GM12878 (cell line): Measurements from ENCODE around the gene CACHD1.

ENCODE experiments used
- CTCF ChIP-seq, 3 experiments: IDR thresholded peaks in 2 of 3; conservative IDR thresholded peaks in 1 of 3; 2 replicates each; pipeline ENCODE4 v1.5.1; 2011; ENCODE audit warnings: low read depth in 3 of 3, low read length in 3 of 3, mild to moderate bottlenecking in 3 of 3, control low read depth in 2 of 3, moderate library complexity in 2 of 3, inconsistent platforms in 1 of 3, mixed read lengths in 1 of 3; ENCODE audit not compliant: control insufficient read depth in 2 of 3, insufficient read depth in 1 of 3; ENCODE audit errors: extremely low read depth in 1 of 3
- POLR2A ChIP-seq: IDR thresholded peaks from 2 replicates; pipeline ENCODE4 v1.6.1; 2011; ENCODE audit warnings: low read depth, mild to moderate bottlenecking, low read length
- POLR2AphosphoS5 ChIP-seq: IDR thresholded peaks from 2 replicates; pipeline ENCODE4 v1.6.1; 2011; ENCODE audit warnings: mild to moderate bottlenecking, low read length, inconsistent platforms
- STAT3 ChIP-seq: IDR thresholded peaks from 2 replicates; pipeline ENCODE4 v1.6.1; 2011; ENCODE audit warnings: low read depth, low read length, improper control_type of control experiment

GRCh38 chr1:64699327-64699726, 229.4 kb downstream of the CACHD1 start:
- TF ChIP-seq CTCF (IDR thresholded peaks at IDR 0.05 in 2 of 3, conservative IDR thresholded peaks at IDR 0.05 in 1 of 3; ENCODE audit: control insufficient read depth in 2 of 3, extremely low read depth in 1 of 3, insufficient read depth in 1 of 3, low read depth in 3 of 3, low read length in 3 of 3), result no peak
- no peak for TF ChIP-seq POLR2AphosphoS5
- TF ChIP-seq STAT3, result no peak
- no peak for TF ChIP-seq POLR2A
